ENCODE results near the gene ZNF260.

ZNF260 gene

DNA sequence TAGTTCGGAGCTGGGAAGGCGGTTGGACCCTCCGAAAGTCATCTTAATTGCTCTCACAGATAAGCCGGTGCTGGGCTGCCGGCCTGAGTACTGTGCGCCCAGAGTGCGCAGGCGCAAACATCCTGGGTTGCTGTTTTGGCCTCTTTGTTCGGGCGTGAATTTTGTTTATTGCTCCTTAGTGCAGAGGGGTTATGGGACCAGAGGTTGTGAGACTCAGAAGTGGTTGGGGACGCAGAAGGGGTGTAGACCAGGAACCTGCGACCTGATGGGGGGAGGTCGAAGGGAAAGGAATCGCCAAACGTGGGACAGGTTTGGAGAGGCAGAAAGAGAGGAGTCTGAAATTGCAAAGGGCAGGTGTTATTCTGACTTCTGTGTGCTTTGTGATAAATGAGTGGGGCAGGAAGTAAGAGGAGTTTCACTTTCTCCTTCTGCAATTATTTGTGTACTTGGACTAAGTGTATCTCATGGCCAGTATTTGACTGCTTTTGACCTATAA is 38.1 kb downstream of the ZNF260 start:
- DNase-seq (ENCODE audit: low spot score): peak; percentile 91

DNA sequence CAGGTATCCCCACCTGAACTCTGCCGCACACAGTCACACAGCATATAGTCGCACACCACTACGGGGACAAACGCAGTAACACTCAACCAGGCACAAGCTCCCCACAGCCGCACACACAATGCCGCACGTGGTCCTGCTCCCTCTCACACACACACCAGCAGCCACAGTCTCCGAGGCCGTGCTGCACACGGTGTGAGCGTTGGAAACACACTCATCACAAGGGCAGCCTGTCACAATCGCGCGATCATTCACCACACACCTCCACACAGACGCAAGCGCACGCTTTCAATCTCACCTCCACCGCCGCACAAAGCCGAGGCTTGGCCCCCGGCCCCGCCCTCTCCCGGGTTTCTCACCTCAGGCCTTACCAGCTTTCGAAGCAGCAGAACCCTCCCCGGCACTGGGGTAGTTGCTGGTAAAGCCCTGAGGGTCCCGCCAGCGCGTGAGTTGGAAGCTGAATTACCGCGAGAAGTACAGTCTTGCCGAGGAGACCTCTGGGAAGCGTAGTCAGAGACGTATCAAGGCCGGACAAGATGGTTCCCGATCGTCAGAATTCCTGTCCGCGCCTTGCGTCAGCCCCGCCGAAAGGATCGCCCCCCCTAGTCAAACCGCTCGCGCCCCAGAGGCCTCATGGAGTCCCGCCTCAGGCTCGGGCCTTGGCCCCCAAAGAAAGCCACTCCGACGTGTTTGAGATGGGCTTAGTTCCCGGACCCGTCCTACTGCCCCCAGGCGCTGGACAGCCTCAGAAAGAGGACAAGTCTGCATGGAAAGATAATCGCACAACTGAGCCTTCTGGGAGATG is 38.8 kb downstream of the ZNF260 start, which contains the start of gene ZNF566:
Gene ZNF566, minus strand, starts transcription at position 444 of the 802 bp plus-strand sequence. CDS start 13,004 bp downstream, outside the sequence.
- DNase-seq (ENCODE audit: low spot score): peak; percentile 97

DNA sequence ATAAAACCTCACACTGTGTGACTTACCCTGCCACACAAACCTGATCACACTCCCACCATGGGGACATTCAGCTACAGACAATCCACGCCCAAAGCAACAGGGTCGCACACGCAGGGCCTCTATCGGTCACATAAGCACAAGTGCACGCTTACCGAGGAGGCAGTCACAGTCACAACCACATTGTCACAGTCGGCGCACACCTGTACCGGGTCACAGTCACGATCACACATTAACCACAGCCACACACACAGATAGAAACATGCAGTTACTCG is 39.3 kb downstream of the ZNF260 start:
- peak; percentile 13 for DNase-seq (ENCODE audit: low spot score)

DNA sequence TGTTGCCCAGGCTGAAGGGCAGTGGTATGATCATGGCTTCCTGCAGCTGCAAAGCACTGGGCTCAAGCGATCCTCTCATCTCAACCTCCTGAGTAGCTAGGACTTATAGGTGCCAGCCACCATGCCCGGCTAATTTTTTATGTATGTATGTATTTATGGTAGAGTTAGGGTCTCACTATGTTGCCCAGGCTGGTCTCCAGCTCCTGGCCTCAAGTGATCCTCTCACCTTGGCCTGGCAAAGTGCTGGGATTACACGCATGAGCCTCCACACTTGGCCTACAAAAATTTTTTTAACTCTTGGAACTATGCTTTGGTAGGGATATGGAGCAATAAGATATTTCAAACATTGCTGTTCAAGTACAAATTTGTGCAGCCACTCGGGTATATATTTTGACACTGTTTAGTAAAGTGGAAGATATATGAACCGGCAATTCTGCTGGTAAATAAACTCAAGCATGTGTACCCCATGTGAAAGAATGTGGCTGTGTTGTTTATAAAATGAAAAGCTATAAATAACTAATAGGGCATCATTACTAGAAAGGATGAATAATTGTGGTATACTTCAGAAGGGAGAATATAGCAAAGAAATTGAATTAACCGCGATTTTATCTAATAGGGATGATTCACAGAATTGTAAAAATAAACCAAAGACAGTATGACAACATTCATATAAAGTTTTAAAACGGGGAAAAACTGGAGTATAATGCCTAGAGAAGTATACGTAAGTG is 39.8 kb downstream of the ZNF260 start:
- peak; percentile 1 for DNase-seq (ENCODE audit: low spot score)

DNA sequence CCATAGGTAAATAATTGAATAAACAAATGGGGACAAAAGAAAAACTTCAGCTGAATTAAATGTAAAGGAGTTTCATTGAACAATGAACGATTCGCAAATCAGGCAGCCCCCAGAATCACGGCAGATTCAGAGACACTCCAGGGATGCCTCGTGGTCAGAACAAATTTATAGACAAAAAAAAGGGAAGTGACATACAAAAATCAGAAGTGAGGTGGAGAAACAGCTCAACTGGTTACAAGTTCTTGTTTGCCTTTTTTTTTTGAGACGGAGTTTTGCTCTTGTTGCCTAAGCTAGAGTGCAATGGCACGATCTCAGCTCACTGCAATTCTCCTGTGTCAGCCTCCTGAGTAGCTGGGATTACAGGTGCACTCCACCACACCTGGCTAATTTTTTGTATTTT is 44.4 kb downstream of the ZNF260 start:
- no peak for DNase-seq (ENCODE audit: low spot score)

DNA sequence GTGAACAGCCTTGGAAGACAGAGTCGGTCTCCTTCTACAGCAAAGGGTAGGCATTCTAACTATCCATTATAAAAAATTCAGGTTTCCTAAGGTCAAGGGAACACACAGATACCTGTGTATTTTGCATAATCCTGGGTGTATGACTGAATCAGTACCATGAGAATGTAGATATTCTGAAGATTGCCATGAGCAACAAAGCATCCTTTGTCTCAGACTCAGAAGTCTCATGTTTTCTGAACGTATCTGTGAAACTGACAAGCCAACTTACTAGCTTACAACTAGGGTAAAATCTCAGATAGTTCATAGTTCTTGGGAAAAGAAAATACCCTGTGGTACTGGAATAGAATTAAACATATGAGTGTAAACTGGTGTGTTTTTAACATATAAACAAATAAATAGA is 45.2 kb downstream of the ZNF260 start:
- DNase-seq (ENCODE audit: low spot score): peak; percentile 64

Data from COLO829 (cell line).